ENCODE data around the gene LAMA2.

LAMA2 gene

DNA sequence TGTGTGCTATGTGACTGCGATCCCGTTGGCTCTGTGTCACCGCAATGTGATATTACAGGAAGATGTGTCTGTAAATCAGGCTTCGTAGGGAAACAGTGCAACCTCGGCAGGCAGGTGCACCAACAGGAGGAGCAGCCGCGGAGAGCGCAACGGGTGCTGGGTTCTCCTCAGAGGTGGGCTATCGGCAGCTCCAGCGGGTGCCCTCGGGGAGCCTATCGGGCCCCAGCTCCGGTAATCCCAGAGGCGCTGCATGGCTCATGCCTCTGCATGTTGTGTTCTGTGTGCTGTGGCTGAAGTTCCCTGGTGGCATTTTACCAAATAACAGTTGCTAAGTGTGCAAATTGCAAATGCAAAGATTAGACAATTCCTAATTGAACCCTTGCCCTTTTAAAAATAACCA is 409.9 kb downstream of the LAMA2 start:
- Histone ChIP-seq H3K36me3 (replicated peaks) (no peaks in the 10 kb centered on the region), H3K4me3 (ENCODE audit: low read depth, low read length) (no peak overlapping the region), H3K27me3 (replicated peaks) (no peaks in the 10 kb centered on the region), H3K27ac (no peak overlapping the region)
- in situ Hi-C loops (cut with HindIII; ENCODE audit: low pct_ligation_motif_present, low sequenced_read_pairs) = no loop called here
- TF ChIP-seq, protein P1, sequence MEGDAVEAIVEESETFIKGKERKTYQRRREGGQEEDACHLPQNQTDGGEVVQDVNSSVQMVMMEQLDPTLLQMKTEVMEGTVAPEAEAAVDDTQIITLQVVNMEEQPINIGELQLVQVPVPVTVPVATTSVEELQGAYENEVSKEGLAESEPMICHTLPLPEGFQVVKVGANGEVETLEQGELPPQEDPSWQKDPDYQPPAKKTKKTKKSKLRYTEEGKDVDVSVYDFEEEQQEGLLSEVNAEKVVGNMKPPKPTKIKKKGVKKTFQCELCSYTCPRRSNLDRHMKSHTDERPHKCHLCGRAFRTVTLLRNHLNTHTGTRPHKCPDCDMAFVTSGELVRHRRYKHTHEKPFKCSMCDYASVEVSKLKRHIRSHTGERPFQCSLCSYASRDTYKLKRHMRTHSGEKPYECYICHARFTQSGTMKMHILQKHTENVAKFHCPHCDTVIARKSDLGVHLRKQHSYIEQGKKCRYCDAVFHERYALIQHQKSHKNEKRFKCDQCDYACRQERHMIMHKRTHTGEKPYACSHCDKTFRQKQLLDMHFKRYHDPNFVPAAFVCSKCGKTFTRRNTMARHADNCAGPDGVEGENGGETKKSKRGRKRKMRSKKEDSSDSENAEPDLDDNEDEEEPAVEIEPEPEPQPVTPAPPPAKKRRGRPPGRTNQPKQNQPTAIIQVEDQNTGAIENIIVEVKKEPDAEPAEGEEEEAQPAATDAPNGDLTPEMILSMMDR (IDR thresholded peaks at IDR 0.05; ENCODE audit: low read depth, low read length, missing control alignments) = no peak
- no peak for DNase-seq

- H3K36me3 ChIP-seq (replicated peaks) = no peaks in the 10 kb centered on the region
- H3K4me3 ChIP-seq (ENCODE audit: low read depth, low read length) = no peak overlapping the region
- in situ Hi-C loops (cut with HindIII; ENCODE audit: low pct_ligation_motif_present, low sequenced_read_pairs) = no loop called here
- H3K27me3 ChIP-seq (replicated peaks) = no peaks in the 10 kb centered on the region
- DNase-seq = no peak
- H3K27ac ChIP-seq = no peak overlapping the region
- TF ChIP-seq, protein P1 (IDR thresholded peaks at IDR 0.05; ENCODE audit: low read depth, low read length, missing control alignments) = no peak
These were observed 414.7 kb downstream of the LAMA2 start for GRCh38 chr6:129297592-129297991.

GRCh38 chr6:129302671-129303070 is 419.7 kb downstream of the LAMA2 start:
- no peaks in the 10 kb centered on the region for H3K27me3 ChIP-seq (replicated peaks)
- no peaks in the 10 kb centered on the region for H3K36me3 ChIP-seq (replicated peaks)
- DNase-seq = no peak
- H3K4me3 ChIP-seq (ENCODE audit: low read depth, low read length) = no peak overlapping the region
- no peak overlapping the region for H3K27ac ChIP-seq
- in situ Hi-C loops (cut with HindIII; ENCODE audit: low pct_ligation_motif_present, low sequenced_read_pairs) = no loop called here
- TF ChIP-seq, protein P1 (IDR thresholded peaks at IDR 0.05; ENCODE audit: low read depth, low read length, missing control alignments) = no peak

DNA sequence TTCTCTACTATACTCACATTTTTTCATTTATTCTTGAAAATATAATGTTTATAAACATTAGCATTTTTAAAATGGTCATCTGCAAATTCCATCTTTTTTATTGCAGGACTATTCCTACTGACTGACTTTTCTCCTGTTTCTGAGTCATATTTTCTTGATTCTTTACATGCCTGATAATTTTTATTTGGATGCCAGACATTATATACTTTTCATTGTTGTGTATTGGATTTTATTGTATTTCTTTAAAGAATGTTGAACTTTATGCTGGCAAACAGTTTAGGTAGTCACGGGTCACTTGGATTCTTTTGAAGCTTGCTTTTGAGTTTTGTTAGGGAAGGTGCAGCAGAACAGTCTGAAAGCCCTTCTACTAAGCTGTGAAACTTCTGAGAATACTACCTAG is 423.9 kb downstream of the LAMA2 start:
- in situ Hi-C loops (cut with HindIII; ENCODE audit: low pct_ligation_motif_present, low sequenced_read_pairs) = no loop called here
- H3K27ac ChIP-seq = no peak overlapping the region
- no peaks in the 10 kb centered on the region for H3K36me3 ChIP-seq (replicated peaks)
- TF ChIP-seq, protein P1 (IDR thresholded peaks at IDR 0.05; ENCODE audit: low read depth, low read length, missing control alignments) = no peak
- no peak overlapping the region for H3K4me3 ChIP-seq (ENCODE audit: low read depth, low read length)
- no peak for DNase-seq
- H3K27me3 ChIP-seq (replicated peaks) = no peaks in the 10 kb centered on the region

DNA sequence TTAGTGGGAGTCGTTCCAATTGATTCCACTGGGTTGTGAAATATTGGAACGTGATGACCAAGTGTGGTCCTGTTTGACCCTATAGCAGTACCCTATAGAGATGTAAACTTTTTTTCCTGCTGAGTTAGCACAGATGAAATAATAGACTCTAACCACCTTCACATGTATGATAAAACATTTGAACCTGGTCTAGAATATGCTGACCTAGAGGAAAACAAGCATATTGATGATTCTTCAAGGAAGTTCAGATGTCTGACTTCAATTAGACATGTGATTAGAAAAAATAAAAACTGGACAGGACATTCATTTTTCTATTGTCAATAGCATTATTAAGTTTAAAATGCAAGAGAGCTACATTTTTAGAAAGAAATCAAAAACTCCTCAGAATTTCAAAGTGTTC is 424.9 kb downstream of the LAMA2 start:
- Histone ChIP-seq H3K27ac (no peak overlapping the region), H3K36me3 (replicated peaks) (no peaks in the 10 kb centered on the region)

GRCh38 chr6:129309154-129309553 is 426.2 kb downstream of the LAMA2 start:
- Histone ChIP-seq H3K4me3 (ENCODE audit: low read depth, low read length) (no peak overlapping the region), H3K27me3 (replicated peaks) (no peaks in the 10 kb centered on the region), H3K36me3 (replicated peaks) (no peaks in the 10 kb centered on the region), H3K27ac (no peak overlapping the region)
- in situ Hi-C loops (cut with HindIII; ENCODE audit: low pct_ligation_motif_present, low sequenced_read_pairs) = no loop called here
- TF ChIP-seq, protein P1 (IDR thresholded peaks at IDR 0.05; ENCODE audit: low read depth, low read length, missing control alignments) = no peak
- DNase-seq = no peak

More for the DNA sequence above, 424.9 kb downstream of the LAMA2 start:
- Histone ChIP-seq H3K4me3 (ENCODE audit: low read depth, low read length) (no peak overlapping the region), H3K27me3 (replicated peaks) (no peaks in the 10 kb centered on the region)
- DNase-seq = no peak
- TF ChIP-seq, protein P1 (IDR thresholded peaks at IDR 0.05; ENCODE audit: low read depth, low read length, missing control alignments) = no peak
- in situ Hi-C loops (cut with HindIII; ENCODE audit: low pct_ligation_motif_present, low sequenced_read_pairs) = no loop called here
